ENCODE measurements around the gene ZNF142.

Gene ZNF142

DNA sequence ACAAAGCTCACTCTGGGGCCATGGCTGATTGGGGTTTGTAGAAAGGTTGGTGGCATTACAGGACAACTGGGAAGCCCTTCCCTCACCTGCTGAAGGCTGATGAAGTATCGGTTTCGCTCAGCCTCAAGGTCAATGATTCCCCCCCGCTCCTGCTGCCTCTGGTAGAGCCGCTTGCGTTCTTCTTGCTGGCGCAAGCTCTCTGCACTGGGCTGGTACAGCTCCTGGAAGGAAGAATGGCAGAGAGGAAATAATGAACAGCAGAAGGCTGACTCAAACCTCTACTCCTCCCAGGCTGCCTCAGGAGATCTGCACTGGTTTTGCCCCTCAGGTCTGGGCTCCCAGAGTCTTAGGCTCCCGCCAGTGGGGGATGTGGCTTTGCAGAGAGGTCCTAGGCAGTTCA is 5.2 kb upstream of the ZNF142 start:
- TF ChIP-seq, protein P1, sequence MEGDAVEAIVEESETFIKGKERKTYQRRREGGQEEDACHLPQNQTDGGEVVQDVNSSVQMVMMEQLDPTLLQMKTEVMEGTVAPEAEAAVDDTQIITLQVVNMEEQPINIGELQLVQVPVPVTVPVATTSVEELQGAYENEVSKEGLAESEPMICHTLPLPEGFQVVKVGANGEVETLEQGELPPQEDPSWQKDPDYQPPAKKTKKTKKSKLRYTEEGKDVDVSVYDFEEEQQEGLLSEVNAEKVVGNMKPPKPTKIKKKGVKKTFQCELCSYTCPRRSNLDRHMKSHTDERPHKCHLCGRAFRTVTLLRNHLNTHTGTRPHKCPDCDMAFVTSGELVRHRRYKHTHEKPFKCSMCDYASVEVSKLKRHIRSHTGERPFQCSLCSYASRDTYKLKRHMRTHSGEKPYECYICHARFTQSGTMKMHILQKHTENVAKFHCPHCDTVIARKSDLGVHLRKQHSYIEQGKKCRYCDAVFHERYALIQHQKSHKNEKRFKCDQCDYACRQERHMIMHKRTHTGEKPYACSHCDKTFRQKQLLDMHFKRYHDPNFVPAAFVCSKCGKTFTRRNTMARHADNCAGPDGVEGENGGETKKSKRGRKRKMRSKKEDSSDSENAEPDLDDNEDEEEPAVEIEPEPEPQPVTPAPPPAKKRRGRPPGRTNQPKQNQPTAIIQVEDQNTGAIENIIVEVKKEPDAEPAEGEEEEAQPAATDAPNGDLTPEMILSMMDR (conservative IDR thresholded peaks at IDR 0.05; ENCODE audit: control insufficient read depth, insufficient read depth, low read depth, low read length): no peak
- DNase-seq (ENCODE audit: low read depth): no peak
- no peak overlapping the region for H3K4me3 ChIP-seq (ENCODE audit: control insufficient read depth, low read depth, low read length)

DNA sequence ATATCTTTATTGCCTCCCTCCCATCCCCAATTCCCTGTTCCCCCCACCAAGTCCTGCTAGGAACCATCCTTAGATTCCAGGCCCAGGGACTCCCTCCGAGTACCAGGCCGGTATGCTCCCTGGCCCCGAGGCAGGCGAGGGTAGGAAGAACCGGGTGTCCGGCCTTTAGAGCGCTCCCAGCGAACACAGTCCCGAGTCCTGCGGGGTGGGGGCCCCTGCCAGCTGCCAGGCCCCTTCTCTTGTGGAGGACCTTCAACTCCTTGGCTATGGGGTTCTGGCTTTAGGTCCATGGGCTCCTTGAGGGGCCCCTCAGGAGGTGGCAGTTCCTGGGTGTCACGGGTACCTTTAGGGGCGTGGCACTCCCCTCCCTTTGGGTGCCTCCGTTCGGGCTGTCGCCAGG is 4.5 kb upstream of the ZNF142 start:
- no peak for DNase-seq (ENCODE audit: low read depth)
- TF ChIP-seq, protein P1 (conservative IDR thresholded peaks at IDR 0.05; ENCODE audit: control insufficient read depth, insufficient read depth, low read depth, low read length): no peak
- no peak overlapping the region for H3K4me3 ChIP-seq (ENCODE audit: control insufficient read depth, low read depth, low read length)

DNA sequence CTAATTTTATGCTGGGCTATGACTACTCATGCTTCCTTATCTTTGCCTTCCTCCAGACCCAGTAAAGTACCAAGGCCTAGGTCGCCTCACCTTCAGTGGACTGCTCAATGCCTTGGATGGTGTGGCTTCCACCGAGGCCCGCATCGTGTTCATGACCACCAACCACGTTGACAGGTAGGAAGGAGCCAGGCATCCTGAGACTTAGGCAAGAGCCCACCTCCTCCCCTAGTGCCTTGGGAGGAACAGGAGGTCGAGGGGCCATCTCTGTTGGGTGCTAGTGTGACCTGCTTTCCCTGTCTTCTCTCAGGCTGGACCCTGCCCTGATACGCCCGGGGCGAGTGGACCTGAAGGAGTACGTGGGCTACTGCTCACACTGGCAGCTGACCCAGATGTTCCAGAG is 3.4 kb upstream of the ZNF142 start:
- no peak overlapping the region for H3K4me3 ChIP-seq (ENCODE audit: control insufficient read depth, low read depth, low read length)
- TF ChIP-seq, protein P1 (conservative IDR thresholded peaks at IDR 0.05; ENCODE audit: control insufficient read depth, insufficient read depth, low read depth, low read length): no peak
- DNase-seq (ENCODE audit: low read depth): no peak

DNA sequence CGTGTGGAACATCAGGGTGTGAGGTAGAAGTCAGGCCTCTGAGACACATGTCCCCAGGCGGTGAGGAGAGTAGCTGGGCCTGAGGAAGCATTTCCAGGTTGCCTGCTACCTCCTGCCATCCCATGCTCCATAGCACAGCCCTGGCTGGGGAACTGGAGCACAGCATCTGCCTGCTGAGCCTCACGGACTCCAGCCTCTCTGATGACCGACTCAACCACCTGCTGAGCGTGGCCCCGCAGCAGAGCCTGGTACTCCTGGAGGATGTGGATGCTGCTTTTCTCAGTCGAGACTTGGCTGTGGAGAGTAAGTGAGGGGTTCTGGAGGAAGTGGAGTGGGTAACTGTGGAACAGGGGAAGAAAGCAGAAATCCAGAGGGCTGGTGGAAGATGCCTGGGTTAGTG is 3.0 kb upstream of the ZNF142 start:
- H3K4me3 ChIP-seq (ENCODE audit: control insufficient read depth, low read depth, low read length): no peak overlapping the region
- TF ChIP-seq, protein P1 (conservative IDR thresholded peaks at IDR 0.05; ENCODE audit: control insufficient read depth, insufficient read depth, low read depth, low read length): no peak
- no peak for DNase-seq (ENCODE audit: low read depth)

DNA sequence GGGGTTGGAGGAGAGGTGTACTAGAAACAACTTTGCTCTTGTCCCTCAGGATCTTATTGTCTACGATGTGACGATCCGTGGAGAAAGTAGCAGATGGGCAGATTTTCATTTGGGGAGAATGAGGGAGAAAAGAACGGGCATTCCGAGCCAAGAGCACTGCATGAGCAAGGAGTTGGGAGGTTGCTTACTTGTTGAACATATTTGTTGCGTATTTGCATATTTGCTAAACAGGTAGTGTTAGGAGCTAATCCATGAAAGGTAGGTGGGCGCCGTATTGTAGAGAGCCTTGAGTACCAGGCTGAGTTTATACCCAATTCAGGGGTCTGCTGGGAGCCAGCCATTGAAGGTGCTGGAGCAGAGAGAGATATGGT is 550 bp upstream of the ZNF142 start:
- no peak for DNase-seq (ENCODE audit: low read depth)
- TF ChIP-seq, protein P1 (conservative IDR thresholded peaks at IDR 0.05; ENCODE audit: control insufficient read depth, insufficient read depth, low read depth, low read length): no peak
- peak overlapping the region; percentile 76 for H3K4me3 ChIP-seq (ENCODE audit: control insufficient read depth, low read depth, low read length)

DNA sequence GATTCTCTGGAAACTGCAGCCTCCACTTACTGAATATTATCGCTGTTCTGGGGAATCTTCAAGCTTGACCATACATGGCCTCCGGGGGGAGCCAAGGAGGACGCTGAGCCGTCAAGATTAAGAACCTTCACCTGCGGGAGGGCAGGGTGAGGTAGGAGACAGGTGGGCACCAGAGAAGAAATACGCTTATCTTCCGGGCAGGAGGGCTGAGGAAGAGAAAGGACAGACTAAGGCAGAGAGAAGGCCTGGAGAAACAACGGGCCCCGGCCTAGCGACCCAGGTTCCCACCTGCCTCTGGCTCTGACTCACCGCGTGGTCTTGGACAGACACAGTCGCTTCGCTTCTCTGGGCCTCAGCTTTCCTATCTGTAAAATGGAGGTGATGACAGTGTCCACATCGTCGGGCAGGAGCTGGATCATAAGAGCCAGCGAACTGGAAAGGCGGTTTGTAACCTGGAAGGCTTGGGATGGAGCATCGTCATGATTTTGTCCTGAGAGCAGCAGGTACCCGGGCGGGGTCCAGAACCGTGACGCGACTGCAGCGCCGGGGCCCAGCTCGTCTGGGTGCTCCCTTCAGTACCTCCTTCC is 659 bp downstream of the ZNF142 start:
- peak; percentile 34 for DNase-seq (ENCODE audit: low read depth)
- TF ChIP-seq, protein P1 (conservative IDR thresholded peaks at IDR 0.05; ENCODE audit: control insufficient read depth, insufficient read depth, low read depth, low read length): peak; percentile 41
- H3K4me3 ChIP-seq (ENCODE audit: control insufficient read depth, low read depth, low read length): peak overlapping the region; percentile 76

DNA sequence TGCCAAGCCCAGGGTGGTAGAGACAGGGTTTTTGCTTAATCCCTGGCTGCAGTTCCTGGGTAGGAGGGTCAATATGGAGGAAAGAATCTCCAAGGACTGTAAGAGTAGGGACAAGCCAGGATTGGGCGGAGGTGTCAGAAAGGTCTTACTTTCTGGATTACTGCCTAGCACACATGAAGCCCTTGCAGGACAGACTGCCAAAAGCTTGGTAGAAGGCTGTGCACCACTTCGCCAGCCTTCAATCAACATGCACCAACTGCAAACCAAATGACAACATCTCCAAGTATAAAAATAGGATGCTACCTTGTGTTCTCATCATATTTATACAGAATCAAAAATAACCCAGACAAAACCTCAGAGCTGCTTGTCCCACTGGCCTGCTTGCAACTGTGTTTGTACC is 3.7 kb downstream of the ZNF142 start:
- TF ChIP-seq, protein P1 (conservative IDR thresholded peaks at IDR 0.05; ENCODE audit: control insufficient read depth, insufficient read depth, low read depth, low read length): no peak
- no peak overlapping the region for H3K4me3 ChIP-seq (ENCODE audit: control insufficient read depth, low read depth, low read length)
- no peak for DNase-seq (ENCODE audit: low read depth)

Measured in fibroblast of mammary gland (primary cell).